ENCODE measurements around the gene DNASE1. TPM values are rescaled to one million over a fixed set of nuclear protein-coding genes. Genes with fewer than 3 reads are reported as not detected.
A peak's percentile ranks its signal among the peaks of the same experiment; 100 is the strongest.

DNASE1 gene
- total and polyA plus RNA-seq, 12 donors = 3.1 to 35.1 (median 10.9) TPM

GRCh38 chr16:3681206-3681605 lies 26.7 kb downstream of the DNASE1 start:
- no peaks in the 10 kb centered on the region for H3K4me1 ChIP-seq (replicated peaks in 1 of 2)
- DNase-seq = no peak
- no peak overlapping the region for H3K27ac ChIP-seq
- TF ChIP-seq, protein P1, sequence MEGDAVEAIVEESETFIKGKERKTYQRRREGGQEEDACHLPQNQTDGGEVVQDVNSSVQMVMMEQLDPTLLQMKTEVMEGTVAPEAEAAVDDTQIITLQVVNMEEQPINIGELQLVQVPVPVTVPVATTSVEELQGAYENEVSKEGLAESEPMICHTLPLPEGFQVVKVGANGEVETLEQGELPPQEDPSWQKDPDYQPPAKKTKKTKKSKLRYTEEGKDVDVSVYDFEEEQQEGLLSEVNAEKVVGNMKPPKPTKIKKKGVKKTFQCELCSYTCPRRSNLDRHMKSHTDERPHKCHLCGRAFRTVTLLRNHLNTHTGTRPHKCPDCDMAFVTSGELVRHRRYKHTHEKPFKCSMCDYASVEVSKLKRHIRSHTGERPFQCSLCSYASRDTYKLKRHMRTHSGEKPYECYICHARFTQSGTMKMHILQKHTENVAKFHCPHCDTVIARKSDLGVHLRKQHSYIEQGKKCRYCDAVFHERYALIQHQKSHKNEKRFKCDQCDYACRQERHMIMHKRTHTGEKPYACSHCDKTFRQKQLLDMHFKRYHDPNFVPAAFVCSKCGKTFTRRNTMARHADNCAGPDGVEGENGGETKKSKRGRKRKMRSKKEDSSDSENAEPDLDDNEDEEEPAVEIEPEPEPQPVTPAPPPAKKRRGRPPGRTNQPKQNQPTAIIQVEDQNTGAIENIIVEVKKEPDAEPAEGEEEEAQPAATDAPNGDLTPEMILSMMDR (IDR thresholded peaks at IDR 0.05) = no peak
- no peak for TF ChIP-seq POLR2A (IDR thresholded peaks at IDR 0.05)
- intact Hi-C loops (cut with DNase I) = no loop called here
- H3K9me3 ChIP-seq (replicated peaks in 1 of 3) = no peaks in the 10 kb centered on the region
- peaks cover 0 to 52% of the 10 kb centered on the region in 2 donors for H3K36me3 ChIP-seq (replicated peaks in 1 of 2)
- H3K27me3 ChIP-seq = no peaks in the 10 kb centered on the region
- H3K4me3 ChIP-seq = no peak overlapping the region
- 72 to 95% (median 91%) methylated on average over 3 of the region's 3 CpGs for WGBS, 4 donors

DNA sequence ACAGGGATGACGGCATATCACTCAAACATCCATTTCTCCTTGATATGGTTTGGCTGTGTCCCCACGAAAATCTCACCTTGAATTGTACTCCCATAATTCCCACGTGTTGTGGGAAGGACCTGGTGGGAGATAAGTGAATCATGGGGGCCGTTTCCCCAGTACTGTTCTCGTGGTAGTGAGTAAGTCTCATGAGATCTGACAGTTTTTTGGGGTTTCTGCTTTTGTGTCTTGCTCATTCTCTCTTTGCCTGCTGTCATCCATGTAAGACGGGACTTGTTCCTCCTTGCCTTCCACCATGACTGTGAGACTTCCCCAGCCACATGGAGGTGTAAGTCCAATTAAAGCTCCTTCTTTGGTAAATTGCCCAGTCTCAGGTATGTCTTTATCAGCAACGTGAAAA lies 32.5 kb downstream of the DNASE1 start:
- peaks cover 0 to 38% of the 10 kb centered on the region in 2 donors for H3K36me3 ChIP-seq (replicated peaks in 1 of 2)
- intact Hi-C loops (cut with DNase I) = no loop called here
- no peak for DNase-seq
- 82 to 93% (median 89%) methylated on average over 7 of the region's 7 CpGs for WGBS, 4 donors
- H3K4me3 ChIP-seq = no peak overlapping the region
- no peak overlapping the region for H3K27ac ChIP-seq
- no peaks in the 10 kb centered on the region for H3K27me3 ChIP-seq
- H3K4me1 ChIP-seq (replicated peaks in 1 of 2) = peaks cover 4 to 8% of the 10 kb centered on the region in 2 donors
- TF ChIP-seq, protein P1 (IDR thresholded peaks at IDR 0.05) = no peak
- TF ChIP-seq POLR2A (IDR thresholded peaks at IDR 0.05) = no peak
- H3K9me3 ChIP-seq (replicated peaks in 1 of 3) = no peaks in the 10 kb centered on the region

DNA sequence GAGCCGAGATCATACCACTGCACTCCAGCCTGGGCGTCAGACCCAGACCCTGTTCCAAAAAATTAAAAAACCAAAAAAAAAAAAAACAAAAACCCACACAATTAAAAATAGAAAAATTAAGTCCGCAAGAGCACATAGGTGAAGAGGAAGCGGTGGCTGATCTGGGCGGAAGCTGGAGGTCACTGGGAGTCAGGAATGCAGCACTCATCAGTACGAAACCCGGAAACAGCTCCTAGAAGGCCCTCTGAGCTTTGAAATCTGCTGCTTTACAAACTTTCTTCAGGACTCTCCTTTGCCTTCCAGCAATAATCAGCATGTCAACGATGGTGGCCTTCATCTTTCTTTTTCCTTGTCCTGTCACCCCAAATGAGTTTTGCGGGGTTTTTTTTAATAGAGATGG lies 33.3 kb downstream of the DNASE1 start:
- no peak for DNase-seq
- Histone ChIP-seq H3K9me3 (replicated peaks in 1 of 3) (no peaks in the 10 kb centered on the region), H3K27ac (no peak overlapping the region), H3K4me1 (replicated peaks in 1 of 2) (peaks cover 4 to 8% of the 10 kb centered on the region in 2 donors), H3K36me3 (replicated peaks in 1 of 2) (peaks cover 0 to 38% of the 10 kb centered on the region in 2 donors), H3K4me3 (no peak overlapping the region), H3K27me3 (no peaks in the 10 kb centered on the region)
- intact Hi-C loops (cut with DNase I) = no loop called here
- TF ChIP-seq, protein P1 (IDR thresholded peaks at IDR 0.05) = no peak
- TF ChIP-seq POLR2A (IDR thresholded peaks at IDR 0.05) = no peak
- 81 to 89% (median 81%) methylated on average over 9 of the region's 9 CpGs for WGBS, 4 donors

GRCh38 chr16:3689731-3690130 lies 35.2 kb downstream of the DNASE1 start:
- Histone ChIP-seq H3K27ac (peak overlapping the region in 1 of 5 donors; percentile 5), H3K9me3 (replicated peaks in 1 of 3) (no peaks in the 10 kb centered on the region), H3K4me1 (replicated peaks in 1 of 2) (peaks cover 4 to 8% of the 10 kb centered on the region in 2 donors), H3K27me3 (no peaks in the 10 kb centered on the region), H3K4me3 (no peak overlapping the region), H3K36me3 (replicated peaks in 1 of 2) (peaks cover 0 to 31% of the 10 kb centered on the region in 2 donors)
- no peak for DNase-seq
- TF ChIP-seq POLR2A (IDR thresholded peaks at IDR 0.05) = no peak
- TF ChIP-seq, protein P1 (IDR thresholded peaks at IDR 0.05) = no peak
- intact Hi-C loops (cut with DNase I) = loop anchor here in 1 of 2 donors (5.0 kb wide), 1 partner anchor 188 kb away; no protein-coding TSS in a partner anchor
- WGBS, 4 donors = 87 to 91% (median 88%) methylated on average over 7 of the region's 7 CpGs

All from adrenal gland (tissue), 12 donors.